ENCODE measurements around the gene TMBIM1. TPM values are rescaled to one million over a fixed set of nuclear protein-coding genes. Genes with fewer than 3 reads are reported as not detected.
A peak's percentile ranks its signal among the peaks of the same experiment; 100 is the strongest.

The TMBIM1 gene
- total and polyA plus RNA-seq, 5 donors: 64.3 to 158 (median 106) TPM

- no peaks in the 10 kb centered on the region for H3K27me3 ChIP-seq (ENCODE audit: control insufficient read depth, insufficient read depth)
- no peak for ATAC-seq
- WGBS: 84% methylated on average over 39 of the region's 39 CpGs
- H3K4me3 ChIP-seq (ENCODE audit: low read length): no peak overlapping the region
- no peak overlapping the region for H3K27ac ChIP-seq (ENCODE audit: low read length)
- no peaks in the 10 kb centered on the region for H3K9me3 ChIP-seq (ENCODE audit: control insufficient read depth, low read length)
- peak in 2 of 3 donors; percentile 82 for DNase-seq
- intact Hi-C loops (cut with DNase I): no loop called here
- H3K4me1 ChIP-seq (ENCODE audit: control insufficient read depth, insufficient read depth, low read length): peaks cover 29% of the 10 kb centered on the region
Observed at GRCh38 chr2:218262631-218263586, 29.4 kb downstream of the TMBIM1 start.

GRCh38 chr2:218262237-218262600 is 30.1 kb downstream of the TMBIM1 start:
- DNase-seq (peak in 1 of 3 donors; percentile 62), ATAC-seq (no peak)
- peaks cover 29% of the 10 kb centered on the region for H3K4me1 ChIP-seq (ENCODE audit: control insufficient read depth, insufficient read depth, low read length)
- no peaks in the 10 kb centered on the region for H3K9me3 ChIP-seq (ENCODE audit: control insufficient read depth, low read length)
- no peak overlapping the region for H3K4me3 ChIP-seq (ENCODE audit: low read length)
- 69% methylated on average over 6 of the region's 6 CpGs for WGBS
- no peaks in the 10 kb centered on the region for H3K27me3 ChIP-seq (ENCODE audit: control insufficient read depth, insufficient read depth)
- H3K27ac ChIP-seq (ENCODE audit: low read length): peak overlapping the region; percentile 3
- intact Hi-C loops (cut with DNase I): no loop called here

- Histone ChIP-seq H3K4me1 (ENCODE audit: control insufficient read depth, insufficient read depth, low read length) (peaks cover 29% of the 10 kb centered on the region), H3K27me3 (ENCODE audit: control insufficient read depth, insufficient read depth) (no peaks in the 10 kb centered on the region), H3K4me3 (ENCODE audit: low read length) (no peak overlapping the region), H3K9me3 (ENCODE audit: control insufficient read depth, low read length) (no peaks in the 10 kb centered on the region), H3K27ac (ENCODE audit: low read length) (peak overlapping the region; percentile 37)
- 61% methylated on average over 8 of the region's 8 CpGs for WGBS
- DNase-seq: peak in 2 of 3 donors; percentile 40 to 65
- ATAC-seq: no peak
- intact Hi-C loops (cut with DNase I): no loop called here
Observed at GRCh38 chr2:218261423-218262236, 30.7 kb downstream of the TMBIM1 start.

- H3K9me3 ChIP-seq (ENCODE audit: control insufficient read depth, low read length): no peaks in the 10 kb centered on the region
- peaks cover 29% of the 10 kb centered on the region for H3K4me1 ChIP-seq (ENCODE audit: control insufficient read depth, insufficient read depth, low read length)
- ATAC-seq (peak; percentile 22 to 32), DNase-seq (peak; percentile 79 to 91 (median 88))
- H3K27me3 ChIP-seq (ENCODE audit: control insufficient read depth, insufficient read depth): no peaks in the 10 kb centered on the region
- intact Hi-C loops (cut with DNase I): no loop called here
- peak within 1 kb of the TSS; percentile 65 for H3K27ac ChIP-seq (ENCODE audit: low read length)
- no peak within 1 kb of the TSS for H3K4me3 ChIP-seq (ENCODE audit: low read length)
- 58% methylated on average over 10 of the region's 10 CpGs for WGBS
Observed at GRCh38 chr2:218260742-218261422, 31.4 kb downstream of the TMBIM1 start, which contains the start of gene GPBAR1. GPBAR1 (plus strand) TSS chr2:218261015; CDS start chr2:218262725, 1,710 bp downstream.

- H3K27ac ChIP-seq (ENCODE audit: low read length): peak overlapping the region; percentile 65
- no peaks in the 10 kb centered on the region for H3K9me3 ChIP-seq (ENCODE audit: control insufficient read depth, low read length)
- intact Hi-C loops (cut with DNase I): no loop called here
- no peak for ATAC-seq
- H3K4me1 ChIP-seq (ENCODE audit: control insufficient read depth, insufficient read depth, low read length): peaks cover 29% of the 10 kb centered on the region
- H3K27me3 ChIP-seq (ENCODE audit: control insufficient read depth, insufficient read depth): no peaks in the 10 kb centered on the region
- no peak for DNase-seq
- WGBS: 85% methylated on average over 5 of the region's 5 CpGs
- no peak overlapping the region for H3K4me3 ChIP-seq (ENCODE audit: low read length)
Observed at GRCh38 chr2:218260166-218260565, 32.1 kb downstream of the TMBIM1 start.

- Histone ChIP-seq H3K27ac (ENCODE audit: low read length) (peak overlapping the region; percentile 94), H3K4me1 (ENCODE audit: control insufficient read depth, insufficient read depth, low read length) (peaks cover 29% of the 10 kb centered on the region), H3K4me3 (ENCODE audit: low read length) (no peak overlapping the region), H3K9me3 (ENCODE audit: control insufficient read depth, low read length) (no peaks in the 10 kb centered on the region), H3K27me3 (ENCODE audit: control insufficient read depth, insufficient read depth) (no peaks in the 10 kb centered on the region)
- 27% methylated on average over 15 of the region's 15 CpGs for WGBS
- intact Hi-C loops (cut with DNase I): loop anchor here in 2 of 4 donors (5.0 kb wide), 1 partner anchor 72 kb away; no protein-coding TSS in a partner anchor
- ATAC-seq: peak; percentile 79 to 82
- DNase-seq: peak; percentile 85 to 92 (median 87)
Observed at GRCh38 chr2:218259099-218259961, 33.0 kb downstream of the TMBIM1 start.

- DNase-seq (peak in 1 of 3 donors; percentile 50), ATAC-seq (no peak)
- 47% methylated on average over 8 of the region's 8 CpGs for WGBS
- Histone ChIP-seq H3K27ac (ENCODE audit: low read length) (peak overlapping the region; percentile 15), H3K4me3 (ENCODE audit: low read length) (no peak overlapping the region), H3K9me3 (ENCODE audit: control insufficient read depth, low read length) (no peaks in the 10 kb centered on the region), H3K4me1 (ENCODE audit: control insufficient read depth, insufficient read depth, low read length) (peaks cover 22% of the 10 kb centered on the region), H3K27me3 (ENCODE audit: control insufficient read depth, insufficient read depth) (no peaks in the 10 kb centered on the region)
- intact Hi-C loops (cut with DNase I): loop anchor here in 2 of 4 donors (5.0 kb wide), 1 partner anchor 70 kb away; no protein-coding TSS in a partner anchor
Observed at GRCh38 chr2:218257390-218257981, 34.8 kb downstream of the TMBIM1 start.

- no peaks in the 10 kb centered on the region for H3K27me3 ChIP-seq (ENCODE audit: control insufficient read depth, insufficient read depth)
- 95% methylated on average over 13 of the region's 13 CpGs for WGBS
- H3K4me3 ChIP-seq (ENCODE audit: low read length): no peak overlapping the region
- peaks cover 18% of the 10 kb centered on the region for H3K4me1 ChIP-seq (ENCODE audit: control insufficient read depth, insufficient read depth, low read length)
- intact Hi-C loops (cut with DNase I): loop anchor here in 2 of 4 donors (5.0 kb wide), 1 partner anchor 69 kb away; no protein-coding TSS in a partner anchor
- H3K9me3 ChIP-seq (ENCODE audit: control insufficient read depth, low read length): no peaks in the 10 kb centered on the region
- ATAC-seq (no peak), DNase-seq (no peak)
- no peak overlapping the region for H3K27ac ChIP-seq (ENCODE audit: low read length)
Observed at GRCh38 chr2:218256612-218257350, 35.5 kb downstream of the TMBIM1 start.

GRCh38 chr2:218255446-218255845 is 36.9 kb downstream of the TMBIM1 start:
- Histone ChIP-seq H3K4me3 (ENCODE audit: low read length) (no peak overlapping the region), H3K4me1 (ENCODE audit: control insufficient read depth, insufficient read depth, low read length) (peaks cover 14% of the 10 kb centered on the region), H3K9me3 (ENCODE audit: control insufficient read depth, low read length) (no peaks in the 10 kb centered on the region), H3K27me3 (ENCODE audit: control insufficient read depth, insufficient read depth) (no peaks in the 10 kb centered on the region), H3K27ac (ENCODE audit: low read length) (no peak overlapping the region)
- intact Hi-C loops (cut with DNase I): loop anchor here in 2 of 4 donors (5.0 kb wide), 1 partner anchor 68 kb away; no protein-coding TSS in a partner anchor
- no peak for DNase-seq
- ATAC-seq: no peak
- 83% methylated on average over 6 of the region's 6 CpGs for WGBS

Data from right cardiac atrium (tissue), 5 donors.